IPS-20b (cell line): ENCODE measurements around the gene SP2.

Source experiments
- H3K27ac ChIP-seq: one replicate; pipeline ENCODE4 v1.5.1; 2013; ENCODE audit warnings: low read length
- H3K27me3 ChIP-seq: 2 replicates; pipeline ENCODE4 v1.6.1; 2013; ENCODE audit warnings: mild to moderate bottlenecking, low read length, inconsistent platforms; ENCODE audit not compliant: insufficient read depth
- H3K36me3 ChIP-seq: 2 replicates; pipeline ENCODE4 v1.6.1; 2013; ENCODE audit warnings: low read depth, mild to moderate bottlenecking, inconsistent platforms, low read length, moderate library complexity; ENCODE audit not compliant: insufficient read depth
- H3K4me1 ChIP-seq: 2 replicates; pipeline ENCODE4 v1.6.1; 2013; ENCODE audit warnings: mild to moderate bottlenecking, control low read depth, inconsistent platforms, low read length, moderate library complexity; ENCODE audit not compliant: insufficient read depth
- H3K4me3 ChIP-seq: 2 replicates; pipeline ENCODE4 v1.5.1; 2013; ENCODE audit warnings: mild to moderate bottlenecking, low read length, inconsistent platforms
- H3K9ac ChIP-seq: 2 replicates; pipeline ENCODE4 v1.6.1; 2013; ENCODE audit warnings: low read depth, mild to moderate bottlenecking, inconsistent platforms, low read length, moderate library complexity
- H3K9me3 ChIP-seq: 2 replicates; pipeline ENCODE4 v1.6.1; 2013; ENCODE audit warnings: mild to moderate bottlenecking, low read depth, low read length, inconsistent platforms; ENCODE audit not compliant: insufficient read depth

Gene SP2

DNA sequence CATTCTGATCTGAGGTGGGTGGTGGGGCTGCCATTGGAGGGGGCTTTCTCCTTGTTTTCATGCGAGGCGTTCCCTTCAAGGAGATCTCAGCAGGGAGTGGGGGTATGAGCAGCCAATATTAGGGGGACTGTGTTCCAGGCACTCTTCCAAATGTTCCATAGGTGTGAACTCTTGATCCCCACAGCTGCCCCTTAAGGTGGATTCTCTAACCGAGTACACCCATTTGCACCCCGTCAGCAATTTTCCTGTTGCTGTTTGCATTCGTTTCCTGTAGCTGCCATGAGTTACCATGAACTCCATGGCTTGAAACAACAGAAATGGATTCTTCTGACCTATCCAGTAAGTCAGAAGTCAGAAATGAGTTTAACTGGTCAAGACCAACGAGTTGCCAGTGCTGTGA, 65.4 kb downstream of the SP2 start:
- peaks cover 9% of the 10 kb centered on the region; the same call in 1 of the 2 replicates for H3K4me1 ChIP-seq
- H3K27me3 ChIP-seq, result peaks cover 16% of the 10 kb centered on the region
- no peak overlapping the region for H3K4me3 ChIP-seq
- H3K9me3 ChIP-seq, result no peaks in the 10 kb centered on the region
- H3K9ac ChIP-seq, result no peak overlapping the region
- H3K27ac ChIP-seq, result no peak overlapping the region
- no peaks in the 10 kb centered on the region for H3K36me3 ChIP-seq

- Histone ChIP-seq H3K4me1 (no peaks in the 10 kb centered on the region), H3K27ac (no peak overlapping the region), H3K9me3 (no peaks in the 10 kb centered on the region), H3K27me3 (peaks cover 16% of the 10 kb centered on the region), H3K9ac (no peak overlapping the region), H3K4me3 (no peak overlapping the region), H3K36me3 (no peaks in the 10 kb centered on the region)
Measured at GRCh38 chr17:47962901-47963300, 66.9 kb downstream of the SP2 start.

DNA sequence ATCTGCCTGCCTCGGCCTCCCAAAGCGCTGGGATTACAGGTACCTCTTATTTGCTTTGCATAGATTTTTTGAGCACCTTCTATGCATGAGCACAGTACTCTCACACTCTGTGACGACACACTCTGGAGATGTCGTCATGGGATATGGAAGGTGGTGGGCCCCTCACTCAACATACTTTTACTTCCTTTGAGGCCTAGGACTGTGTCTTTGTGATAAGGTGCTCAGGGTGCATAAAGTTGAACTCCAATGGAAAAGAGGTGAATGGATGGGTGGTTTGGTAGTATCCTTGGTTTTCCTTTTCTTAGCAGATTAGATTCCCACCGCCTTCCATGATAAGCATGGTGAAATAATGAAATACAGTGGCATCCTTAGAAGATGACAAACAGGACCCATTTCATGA, 68.8 kb downstream of the SP2 start:
- H3K9ac ChIP-seq, result no peak overlapping the region
- H3K4me3 ChIP-seq, result no peak overlapping the region
- no peaks in the 10 kb centered on the region; the same call in 1 of the 2 replicates for H3K27me3 ChIP-seq
- H3K36me3 ChIP-seq, result no peaks in the 10 kb centered on the region
- no peak overlapping the region for H3K27ac ChIP-seq
- no peaks in the 10 kb centered on the region for H3K9me3 ChIP-seq
- H3K4me1 ChIP-seq, result no peaks in the 10 kb centered on the region

DNA sequence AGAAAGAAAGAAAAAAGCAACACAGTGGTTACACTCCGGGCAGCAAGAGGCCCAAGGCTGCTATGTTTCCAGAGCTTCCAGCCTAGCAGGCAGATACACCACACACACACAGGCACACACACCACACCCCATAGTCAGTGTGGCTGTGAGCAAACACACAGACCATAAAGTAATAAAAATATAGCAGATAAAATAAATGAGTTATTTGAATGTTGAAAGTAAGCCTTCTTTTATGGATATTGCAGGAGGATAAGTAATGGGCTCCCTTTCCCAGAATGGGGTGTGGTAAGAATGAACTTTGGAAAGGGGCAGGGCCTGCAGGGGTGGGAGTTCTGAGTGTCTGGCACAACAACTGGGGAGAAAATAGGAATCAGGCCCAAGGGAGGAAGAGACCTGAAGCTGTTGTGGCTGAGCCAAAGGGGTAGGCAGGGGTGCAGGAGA, 70.1 kb downstream of the SP2 start:
- Histone ChIP-seq H3K4me3 (no peak overlapping the region), H3K9ac (no peak overlapping the region), H3K36me3 (no peaks in the 10 kb centered on the region), H3K27ac (no peak overlapping the region), H3K4me1 (peaks cover 4% of the 10 kb centered on the region; the same call in 1 of the 2 replicates), H3K27me3 (no peaks in the 10 kb centered on the region; the same call in 1 of the 2 replicates), H3K9me3 (no peaks in the 10 kb centered on the region)

DNA sequence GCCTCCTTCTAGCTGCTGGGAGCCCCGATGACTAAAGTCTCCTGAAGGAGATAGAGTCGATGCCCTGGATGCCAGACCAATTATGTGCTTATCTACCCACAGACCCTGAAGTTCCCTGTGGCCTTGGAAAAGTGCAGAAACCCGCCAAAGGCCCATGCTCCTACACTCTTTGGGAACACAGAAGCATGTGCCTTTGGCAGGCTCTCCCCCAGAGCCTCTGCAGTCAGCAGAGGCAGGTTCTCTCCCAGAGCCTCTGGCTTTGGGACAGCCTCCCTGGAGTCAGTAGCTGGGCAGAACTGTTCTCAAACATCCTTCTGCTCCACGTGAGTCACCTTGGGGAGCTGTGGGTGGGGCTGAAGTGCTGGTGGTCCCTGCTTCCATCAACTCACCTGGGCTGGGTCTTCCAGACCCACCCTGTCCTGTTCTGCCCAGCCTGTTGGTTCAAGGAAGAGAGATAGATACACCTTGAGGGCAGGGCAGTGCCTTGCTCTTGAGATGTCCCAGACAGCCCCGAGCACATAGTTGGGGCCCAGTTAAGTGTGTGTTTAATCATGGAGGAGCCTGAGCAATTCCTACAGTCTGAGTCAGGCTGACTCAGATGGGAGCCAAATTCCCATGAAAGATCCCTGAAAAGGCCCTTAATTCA, 71.7 kb downstream of the SP2 start:
- H3K27me3 ChIP-seq, result no peaks in the 10 kb centered on the region; the same call in 1 of the 2 replicates
- no peaks in the 10 kb centered on the region for H3K36me3 ChIP-seq
- H3K27ac ChIP-seq, result no peak overlapping the region
- no peak overlapping the region for H3K9ac ChIP-seq
- H3K4me1 ChIP-seq, result peaks cover 4% of the 10 kb centered on the region; the same call in 1 of the 2 replicates
- no peak overlapping the region for H3K4me3 ChIP-seq
- no peaks in the 10 kb centered on the region for H3K9me3 ChIP-seq

DNA sequence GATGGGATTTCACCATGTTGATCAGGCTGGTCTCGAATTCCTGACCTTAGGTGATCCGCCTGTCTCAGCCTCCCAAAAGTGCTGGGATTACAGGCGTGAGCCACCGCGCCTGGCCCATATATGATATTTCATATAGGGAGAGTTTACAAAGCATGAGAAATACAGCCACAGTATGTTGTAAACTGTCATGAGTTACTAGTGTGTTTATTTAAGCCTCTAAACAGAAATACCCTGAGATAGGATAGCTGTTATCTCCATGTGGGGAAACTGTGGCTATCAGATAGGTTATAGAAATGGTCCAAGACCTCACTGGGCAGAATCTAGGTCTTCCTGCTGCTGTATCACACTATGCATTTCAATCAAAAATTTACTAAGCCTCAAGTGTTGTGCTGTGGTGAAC, 72.8 kb downstream of the SP2 start:
- Histone ChIP-seq H3K27me3 (no peaks in the 10 kb centered on the region; the same call in 1 of the 2 replicates), H3K9ac (no peak overlapping the region), H3K4me1 (peaks cover 4% of the 10 kb centered on the region; the same call in 1 of the 2 replicates), H3K9me3 (no peaks in the 10 kb centered on the region), H3K27ac (no peak overlapping the region), H3K36me3 (peaks cover 10% of the 10 kb centered on the region), H3K4me3 (no peak overlapping the region)

GRCh38 chr17:47969930-47970724, 74.1 kb downstream of the SP2 start:
- Histone ChIP-seq H3K9ac (peak overlapping the region; percentile 52; the same call in 1 of the 2 replicates), H3K4me1 (peaks cover 4% of the 10 kb centered on the region; the same call in 1 of the 2 replicates), H3K27ac (no peak overlapping the region), H3K27me3 (no peaks in the 10 kb centered on the region; the same call in 1 of the 2 replicates), H3K9me3 (no peaks in the 10 kb centered on the region), H3K36me3 (peaks cover 21% of the 10 kb centered on the region), H3K4me3 (peak overlapping the region; percentile 59)

DNA sequence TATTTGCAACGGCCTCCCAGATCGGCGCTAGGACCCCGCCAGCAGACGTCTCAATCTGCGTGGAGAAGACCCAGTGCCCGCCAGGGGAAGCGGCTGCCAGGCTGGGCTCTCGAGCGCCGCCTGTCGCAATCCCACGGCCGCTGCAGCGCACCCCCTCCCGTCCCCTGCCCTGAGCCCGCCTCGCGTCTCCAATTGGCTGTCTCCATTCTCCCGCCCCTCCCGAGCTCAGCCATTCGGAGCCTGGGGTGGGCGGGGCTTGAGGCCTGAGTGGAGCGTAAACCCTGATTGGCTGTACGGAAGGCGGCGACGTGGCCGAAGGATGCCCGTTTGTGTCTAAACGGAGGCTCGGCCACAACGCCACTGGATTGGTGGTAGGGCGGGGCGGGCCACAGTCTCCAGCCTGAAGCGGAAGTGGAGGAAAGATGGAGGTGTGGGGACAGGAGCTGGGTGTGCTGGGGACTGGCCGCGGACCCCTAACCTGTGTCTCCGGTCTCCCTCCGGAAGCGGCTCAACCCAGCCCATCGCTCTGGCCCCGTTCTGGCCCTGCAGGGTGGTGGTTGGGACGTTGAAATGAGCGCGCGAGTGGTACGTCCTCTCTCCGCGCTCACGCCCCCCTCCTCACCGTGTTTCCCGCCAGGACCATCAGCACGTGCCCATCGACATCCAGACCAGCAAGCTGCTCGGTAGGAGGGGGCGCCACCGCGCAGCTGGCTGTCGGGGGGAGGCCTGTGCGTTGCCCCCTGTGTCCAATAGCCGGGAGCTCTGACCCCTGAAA, 74.9 kb downstream of the SP2 start, which contains the start of gene CDK5RAP3:
TSS of gene CDK5RAP3 (plus strand) at position 389 of the 775 bp plus-strand sequence. CDS start at position 423, 34 bp downstream.
- no peaks in the 10 kb centered on the region for H3K9me3 ChIP-seq
- peak within 1 kb of the TSS; percentile 84 for H3K9ac ChIP-seq
- H3K36me3 ChIP-seq, result peaks cover 29% of the 10 kb centered on the region
- H3K4me1 ChIP-seq, result peaks cover 4% of the 10 kb centered on the region; the same call in 1 of the 2 replicates
- H3K27me3 ChIP-seq, result no peaks in the 10 kb centered on the region; the same call in 1 of the 2 replicates
- H3K27ac ChIP-seq, result peak within 1 kb of the TSS; percentile 40
- peak within 1 kb of the TSS; percentile 80 for H3K4me3 ChIP-seq

- Histone ChIP-seq H3K4me3 (no peak overlapping the region), H3K27ac (no peak overlapping the region), H3K27me3 (no peaks in the 10 kb centered on the region; the same call in 1 of the 2 replicates), H3K9me3 (no peaks in the 10 kb centered on the region), H3K4me1 (peaks cover 4% of the 10 kb centered on the region; the same call in 1 of the 2 replicates), H3K9ac (no peak overlapping the region), H3K36me3 (peaks cover 47% of the 10 kb centered on the region)
Measured at GRCh38 chr17:47973541-47973940, 77.5 kb downstream of the SP2 start.

DNA sequence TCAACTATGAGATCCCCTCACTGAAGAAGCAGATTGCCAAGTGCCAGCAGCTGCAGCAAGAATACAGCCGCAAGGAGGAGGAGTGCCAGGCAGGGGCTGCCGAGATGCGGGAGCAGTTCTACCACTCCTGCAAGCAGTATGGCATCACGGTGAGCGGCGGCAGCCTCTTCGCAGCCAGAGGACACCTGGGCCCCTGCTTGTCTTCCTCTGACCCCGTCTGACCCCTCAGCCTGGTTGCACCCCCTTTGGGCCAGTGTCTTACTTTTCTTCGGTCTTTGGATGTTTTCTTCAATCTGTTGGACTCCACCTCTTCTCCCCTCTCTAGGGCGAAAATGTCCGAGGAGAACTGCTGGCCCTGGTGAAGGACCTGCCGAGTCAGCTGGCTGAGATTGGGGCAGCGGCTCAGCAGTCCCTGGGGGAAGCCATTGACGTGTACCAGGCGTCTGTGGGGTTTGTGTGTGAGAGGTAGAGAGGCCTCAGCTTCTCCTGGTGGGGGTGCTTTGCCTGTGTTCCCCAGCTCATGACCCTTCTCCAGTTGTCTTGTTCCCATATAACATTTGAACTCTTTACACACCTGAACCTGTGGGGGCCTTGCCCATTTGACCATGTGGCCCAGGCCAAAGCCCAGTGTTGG, 79.3 kb downstream of the SP2 start:
- Histone ChIP-seq H3K27ac (no peak overlapping the region), H3K27me3 (no peaks in the 10 kb centered on the region; the same call in 1 of the 2 replicates), H3K36me3 (peaks cover 65% of the 10 kb centered on the region), H3K9me3 (no peaks in the 10 kb centered on the region), H3K4me1 (peaks cover 2% of the 10 kb centered on the region; the same call in 1 of the 2 replicates), H3K9ac (no peak overlapping the region), H3K4me3 (no peak overlapping the region)

DNA sequence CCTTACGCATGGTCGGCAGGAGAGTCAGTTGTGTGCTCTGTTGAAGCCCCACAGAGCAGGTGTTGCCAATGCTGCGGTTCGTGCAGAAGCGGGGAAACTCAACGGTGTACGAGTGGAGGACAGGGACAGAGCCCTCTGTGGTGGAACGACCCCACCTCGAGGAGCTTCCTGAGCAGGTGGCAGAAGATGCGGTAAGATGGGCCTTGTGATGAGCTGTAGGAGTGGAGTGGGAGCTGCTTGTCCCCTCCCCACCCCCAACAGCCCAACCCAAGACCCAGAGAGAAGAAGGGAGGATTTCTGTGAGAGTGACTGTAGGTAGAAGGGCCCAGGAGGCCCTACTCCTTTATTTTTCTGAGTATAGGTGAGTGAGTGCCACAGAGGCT, 79.8 kb downstream of the SP2 start:
- Histone ChIP-seq H3K36me3 (peaks cover 70% of the 10 kb centered on the region), H3K4me3 (no peak overlapping the region), H3K27ac (no peak overlapping the region), H3K9me3 (no peaks in the 10 kb centered on the region), H3K9ac (no peak overlapping the region), H3K27me3 (no peaks in the 10 kb centered on the region), H3K4me1 (no peaks in the 10 kb centered on the region; the same call in 1 of the 2 replicates)
